Iris pigment epithelial cell (primary cell): ENCODE measurements around the gene CROCC2.

Experiments
- DNase-seq: peaks from one replicate; pipeline ENCODE4 v3.0.0-alpha.2; 2011; ENCODE audit warnings: low read depth

The CROCC2 gene

GRCh38 chr2:240875228-240876034 lies 30.7 kb upstream of the CROCC2 start:
- DNase-seq, result no peak

- no peak for DNase-seq
These were observed 30.1 kb upstream of the CROCC2 start for GRCh38 chr2:240876035-240876474.

GRCh38 chr2:240876475-240877251 lies 29.5 kb upstream of the CROCC2 start:
- no peak for DNase-seq

GRCh38 chr2:240877460-240878340 lies 28.4 kb upstream of the CROCC2 start:
- no peak for DNase-seq

- no peak for DNase-seq
These were observed 27.7 kb upstream of the CROCC2 start for GRCh38 chr2:240878341-240878936.

GRCh38 chr2:240879105-240879504 lies 27.0 kb upstream of the CROCC2 start:
- no peak for DNase-seq

- DNase-seq, result no peak
These were observed 24.2 kb upstream of the CROCC2 start for GRCh38 chr2:240881913-240882312.

- no peak for DNase-seq
These were observed 21.9 kb upstream of the CROCC2 start for GRCh38 chr2:240884221-240884620.

GRCh38 chr2:240884745-240885144 lies 21.4 kb upstream of the CROCC2 start:
- DNase-seq, result no peak

GRCh38 chr2:240885566-240885965 lies 20.6 kb upstream of the CROCC2 start:
- no peak for DNase-seq

GRCh38 chr2:240886023-240886565 lies 20.0 kb upstream of the CROCC2 start:
- DNase-seq, result no peak

- DNase-seq, result no peak
These were observed 19.2 kb upstream of the CROCC2 start for GRCh38 chr2:240886678-240887609.

GRCh38 chr2:240887631-240888030 lies 18.5 kb upstream of the CROCC2 start:
- DNase-seq, result no peak

GRCh38 chr2:240888130-240888889 lies 17.8 kb upstream of the CROCC2 start:
- DNase-seq, result no peak

- DNase-seq, result no peak
These were observed 17.1 kb upstream of the CROCC2 start for GRCh38 chr2:240888890-240889573.

GRCh38 chr2:240889601-240890560 lies 16.3 kb upstream of the CROCC2 start:
- no peak for DNase-seq

GRCh38 chr2:240890691-240891090 lies 15.4 kb upstream of the CROCC2 start:
- no peak for DNase-seq
